Activated CD4-positive, alpha-beta T cell treated with anti-CD3 and anti-CD28 coated beads, Interleukin-2, amount 50 U/mL, for 16 hours (primary cell): ENCODE results near the gene PDCD10.

Source experiments
- DNase-seq: peaks from one replicate; pipeline ENCODE4 v3.0.0-alpha.2; 2020

Gene PDCD10

DNA sequence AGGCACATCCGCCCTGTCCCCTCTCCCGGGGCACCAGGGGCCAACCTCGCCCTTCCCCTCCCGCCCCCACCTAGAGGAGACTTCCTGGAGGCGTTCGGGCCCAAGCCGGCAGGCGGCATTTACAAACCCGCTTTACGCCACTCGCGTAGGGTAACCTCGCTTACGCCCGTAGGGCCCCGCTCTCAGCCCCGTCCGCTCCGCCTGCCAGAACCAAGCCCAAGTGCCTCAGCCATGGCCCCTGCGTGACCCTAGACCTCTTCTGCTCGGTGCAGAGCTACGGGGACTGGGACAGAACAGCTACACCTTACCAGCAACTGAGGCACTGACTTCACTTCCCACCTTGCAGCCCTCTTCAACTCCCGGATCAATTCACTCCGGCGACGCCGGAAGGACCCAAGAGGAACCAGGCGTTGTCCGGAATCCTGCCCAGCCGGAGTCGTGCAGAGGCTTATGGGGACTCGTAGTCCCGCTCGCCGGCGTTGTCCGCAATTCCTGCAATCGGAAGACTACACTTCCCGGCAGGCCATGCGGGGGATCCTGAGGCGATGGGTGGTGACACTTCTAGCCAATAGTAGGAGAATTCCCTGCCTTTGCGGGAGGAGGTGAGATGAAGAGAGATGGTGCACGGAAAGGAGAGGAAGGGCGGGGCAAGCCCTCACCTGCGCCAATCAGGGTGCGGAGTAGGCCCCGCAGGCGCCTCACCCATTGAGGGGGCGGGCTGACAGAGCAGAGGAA is at the start of gene PDCD10:
Gene PDCD10, minus strand, starts transcription at position 395 of the 735 bp plus-strand sequence. CDS start 14,735 bp downstream, outside the sequence.
- DNase-seq = peak; percentile 99

- no peak for DNase-seq
These were observed 49.1 kb upstream of the PDCD10 start for GRCh38 chr3:167783781-167784180.

DNA sequence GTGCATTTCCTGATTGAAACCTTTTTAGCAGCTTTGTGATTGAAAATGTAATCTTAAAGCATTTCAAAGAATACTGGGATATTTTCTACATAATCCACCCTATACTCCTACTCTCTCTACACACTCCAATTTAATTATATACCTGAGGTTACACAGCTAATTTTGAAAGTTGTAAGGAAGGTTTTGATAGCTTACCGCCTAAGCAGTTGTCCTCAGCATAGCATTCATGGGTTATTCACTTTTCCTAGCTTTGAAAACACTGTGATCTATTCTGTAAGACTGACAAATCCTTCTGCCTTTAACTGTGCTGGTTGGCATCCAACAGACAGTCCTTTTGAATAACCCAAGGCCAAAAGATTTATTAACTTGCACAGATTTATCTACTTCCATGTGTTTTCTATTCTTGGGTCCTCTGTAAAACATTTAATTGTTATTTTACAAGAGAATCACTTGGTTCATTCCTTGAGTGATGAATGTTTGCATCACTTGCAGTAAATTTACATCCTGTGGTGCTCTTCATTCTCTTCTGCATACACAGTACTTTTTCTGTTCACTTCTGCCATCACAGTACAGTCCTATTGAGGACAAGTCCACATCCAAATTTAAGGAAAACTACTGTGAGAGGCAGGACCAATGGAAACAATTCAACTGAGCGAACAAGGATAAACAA is 45.7 kb upstream of the PDCD10 start:
- no peak for DNase-seq

DNA sequence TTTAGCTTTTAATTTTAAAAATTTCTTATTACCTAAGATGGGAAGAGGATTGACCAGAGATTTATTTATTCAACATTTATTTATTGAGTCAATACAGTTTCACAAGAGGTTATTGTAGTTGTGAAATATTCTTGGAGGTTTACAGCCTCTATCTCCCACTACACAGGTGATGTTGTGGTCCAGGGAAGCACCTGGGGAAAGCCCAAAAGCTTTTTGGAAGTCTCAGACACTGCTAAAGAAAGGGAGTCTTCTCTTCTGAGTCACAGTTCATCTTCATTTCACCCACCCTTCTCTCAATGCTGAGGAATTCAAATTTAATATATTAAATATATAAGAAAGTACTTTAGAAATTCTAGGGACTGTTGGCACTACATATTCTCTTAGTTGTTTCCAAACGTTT is 42.7 kb upstream of the PDCD10 start:
- no peak for DNase-seq

- no peak for DNase-seq
These were observed 41.5 kb upstream of the PDCD10 start for GRCh38 chr3:167776066-167776685.

- no peak for DNase-seq
These were observed 38.9 kb upstream of the PDCD10 start for GRCh38 chr3:167773584-167773983.

DNA sequence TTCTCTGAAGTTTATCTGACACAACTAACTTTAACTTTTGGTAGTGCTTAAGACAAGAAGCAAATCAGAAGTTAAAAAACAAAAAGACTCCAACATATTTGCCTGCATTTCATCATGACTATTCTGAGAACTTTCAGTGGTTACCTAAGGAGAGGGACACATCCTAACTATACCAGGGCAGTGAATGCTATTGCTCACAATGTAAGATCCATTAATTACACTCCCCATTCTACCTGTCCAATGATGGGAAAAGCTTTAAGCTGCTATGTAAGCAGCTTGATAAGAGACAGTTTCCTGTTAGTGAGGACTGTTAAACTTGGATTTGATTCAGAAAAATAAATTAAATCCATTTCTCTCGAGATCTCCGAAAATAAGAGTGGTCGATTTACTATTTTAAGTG is 38.3 kb upstream of the PDCD10 start:
- DNase-seq = no peak

DNA sequence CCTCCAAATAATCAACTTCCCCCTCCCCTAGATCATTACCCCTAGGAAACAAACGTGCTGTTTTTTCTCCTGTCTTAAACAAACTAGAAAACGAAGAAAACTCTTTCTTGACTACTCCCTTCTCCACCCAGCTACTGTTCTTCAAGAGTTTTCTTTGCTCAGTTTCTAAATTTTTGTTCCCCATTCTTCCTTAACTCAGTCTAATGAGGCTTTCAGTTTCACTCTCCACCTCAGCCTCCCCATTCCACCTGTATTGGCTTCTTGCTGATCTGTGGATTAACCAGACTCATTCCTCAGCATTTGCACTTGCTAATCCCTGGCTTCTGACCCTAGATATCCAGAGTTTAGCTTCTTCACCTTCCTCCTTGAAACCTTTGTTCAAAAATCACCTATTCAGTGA is 27.6 kb upstream of the PDCD10 start:
- DNase-seq = no peak

DNA sequence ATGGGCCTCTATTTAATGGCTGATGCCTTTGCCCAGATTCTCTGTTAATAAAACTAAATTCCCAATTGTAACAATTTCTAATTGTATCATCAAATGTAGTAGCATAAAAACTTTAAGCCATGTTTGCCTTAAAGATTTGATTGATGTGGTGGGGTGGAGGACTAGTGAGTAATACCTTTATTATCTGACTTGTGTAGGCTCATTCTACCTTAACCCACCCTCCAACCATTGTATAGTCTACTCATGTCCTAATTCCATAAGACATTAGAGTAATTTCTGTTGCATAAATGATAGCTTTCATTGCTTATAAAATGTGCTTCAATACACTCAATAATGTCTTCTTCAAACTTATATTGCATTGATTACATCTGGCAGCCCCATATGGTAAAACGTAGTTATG is 26.6 kb upstream of the PDCD10 start:
- no peak for DNase-seq

- DNase-seq = no peak
These were observed 19.4 kb upstream of the PDCD10 start for GRCh38 chr3:167754049-167754448.

GRCh38 chr3:167750272-167750971 is 15.7 kb upstream of the PDCD10 start:
- DNase-seq = peak; percentile 16

GRCh38 chr3:167749728-167750127 is 15.0 kb upstream of the PDCD10 start:
- no peak for DNase-seq

GRCh38 chr3:167749209-167749608 is 14.5 kb upstream of the PDCD10 start:
- no peak for DNase-seq

DNA sequence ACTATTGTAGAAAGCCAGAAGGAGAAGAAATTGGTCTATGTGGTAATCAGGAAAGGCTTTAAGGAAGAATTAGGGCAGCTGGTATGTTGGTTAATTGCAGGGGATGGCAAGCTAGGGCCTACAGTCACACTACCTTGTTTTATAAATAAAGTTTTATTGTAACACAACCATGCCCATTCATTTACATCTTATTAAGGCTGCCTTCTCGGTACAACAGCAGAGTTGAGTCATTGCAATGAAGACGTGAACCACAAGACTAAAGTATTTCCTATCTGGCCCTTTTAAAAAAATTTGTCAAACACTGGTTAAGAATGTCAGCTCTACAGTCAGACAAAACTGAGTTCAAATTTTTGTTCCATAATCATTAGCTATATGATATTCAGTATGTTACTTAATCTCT is 9.1 kb upstream of the PDCD10 start:
- peak; percentile 8 for DNase-seq

DNA sequence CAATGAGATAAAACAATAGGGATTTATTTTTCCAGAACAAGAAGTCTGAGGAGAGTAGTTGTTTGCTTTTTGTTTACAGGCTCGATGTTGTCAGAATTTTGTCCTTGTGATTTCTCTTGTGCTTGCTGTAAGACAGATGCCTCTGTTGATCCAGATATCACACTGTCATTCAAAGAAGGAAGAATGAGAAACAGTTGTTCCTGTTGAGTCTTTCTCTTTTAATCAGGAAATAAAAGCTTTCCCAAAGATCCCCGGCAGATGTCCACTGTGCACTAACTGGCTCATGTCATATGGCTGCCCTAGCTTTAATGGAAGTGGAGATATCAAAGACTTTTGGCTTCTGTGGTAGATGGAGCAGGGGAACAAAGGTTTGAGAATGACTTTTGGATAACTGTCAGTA is 7.6 kb upstream of the PDCD10 start:
- no peak for DNase-seq

- peak; percentile 19 for DNase-seq
These were observed 6.4 kb upstream of the PDCD10 start for GRCh38 chr3:167740961-167741587.

DNA sequence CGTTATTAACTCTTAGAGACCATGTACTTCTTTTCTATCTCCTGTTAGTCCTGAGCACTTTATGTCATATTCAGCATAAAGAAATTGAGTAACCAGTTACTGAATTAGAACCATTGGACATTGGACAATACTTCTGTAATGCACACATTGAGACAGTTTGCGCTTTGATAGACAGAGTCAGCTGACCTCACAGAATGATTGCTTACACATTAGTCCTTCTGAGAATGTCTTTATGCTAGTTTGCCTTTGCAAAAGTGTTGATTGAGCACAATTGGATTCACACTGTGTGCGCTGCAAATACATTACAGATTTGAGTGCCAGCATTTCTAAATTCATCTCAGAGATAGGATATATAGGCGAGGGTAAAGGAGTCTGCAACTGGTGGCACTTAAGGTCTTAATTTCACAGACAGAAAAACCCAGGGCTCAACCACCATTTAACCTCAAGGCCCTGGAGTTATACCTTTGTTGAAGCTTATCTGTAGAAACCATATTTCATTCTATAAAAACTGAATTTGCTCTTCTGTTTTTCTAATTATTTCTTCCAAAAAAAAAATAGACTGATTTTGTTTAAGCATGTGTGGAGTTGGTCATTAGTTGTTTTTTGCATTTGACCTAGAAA is 4.6 kb upstream of the PDCD10 start:
- no peak for DNase-seq

- no peak for DNase-seq
These were observed 3.3 kb upstream of the PDCD10 start for GRCh38 chr3:167738037-167738436.

DNA sequence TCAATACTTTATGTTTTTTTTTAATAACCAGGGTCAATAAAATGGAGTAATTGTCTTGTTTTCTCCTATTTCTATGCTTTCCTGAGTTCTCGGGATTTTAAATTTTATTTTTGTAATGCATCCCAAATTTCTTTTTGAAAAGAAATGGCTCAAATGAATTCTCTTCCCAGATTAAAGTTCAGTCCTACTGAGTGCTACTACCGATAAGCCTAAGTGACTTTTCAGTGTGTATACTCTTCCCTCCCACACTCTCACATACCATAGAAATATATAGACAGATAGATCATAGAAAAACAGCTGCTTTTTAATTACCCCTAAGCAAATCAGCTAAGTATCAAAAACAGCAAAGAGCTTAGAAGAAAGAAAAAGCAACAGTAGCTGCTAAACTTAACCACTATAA is 2.3 kb upstream of the PDCD10 start:
- no peak for DNase-seq

DNA sequence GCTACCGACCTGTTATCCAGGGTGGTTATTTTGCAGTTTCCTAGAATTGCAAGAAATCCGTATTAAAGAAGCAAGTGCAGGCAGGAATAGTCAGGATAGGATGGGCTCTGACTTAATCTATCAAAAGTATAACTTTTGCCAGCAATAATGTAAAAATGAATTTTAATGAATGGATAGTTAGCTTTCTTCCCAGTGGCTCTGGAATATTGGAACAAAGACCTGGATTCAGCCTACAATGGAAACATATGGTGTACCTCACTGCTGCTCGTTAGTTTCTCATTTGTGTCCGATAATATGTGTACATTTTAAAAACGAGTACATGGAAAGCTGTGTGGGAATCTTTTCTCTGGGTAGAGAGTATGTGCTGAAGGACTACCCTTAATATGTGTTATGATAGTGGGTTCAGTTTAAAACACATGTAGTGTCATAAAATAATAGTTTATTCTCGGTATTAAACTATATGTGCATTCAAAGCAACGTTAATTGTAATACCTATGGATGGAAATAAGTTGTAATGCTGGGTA is 1.6 kb upstream of the PDCD10 start:
- DNase-seq = no peak

- DNase-seq = peak; percentile 83
These were observed 794 bp upstream of the PDCD10 start, which contains the start of gene SERPINI1 for GRCh38 chr3:167735233-167736138. TSS of gene SERPINI1 (plus strand) at chr3:167735721. CDS start at chr3:167789129, 53,408 bp downstream.
